Osteocyte (in vitro differentiated cells): ENCODE results near the gene NHEJ1. TPM values are rescaled to one million over a fixed set of nuclear protein-coding genes. Genes with fewer than 3 reads are reported as not detected.

Experiments used
- DNase-seq: peaks from one replicate; pipeline ENCODE4 v3.0.0; 2021; ENCODE audit warnings: mixed read lengths; ENCODE audit not compliant: unreplicated experiment; ENCODE audit errors: extremely low spot score
- H3K27ac Mint-ChIP-seq: one replicate; pipeline ENCODE4 v1.8.0; 2021; ENCODE audit warnings: mild to moderate bottlenecking, mixed read lengths; ENCODE audit not compliant: unreplicated experiment
- H3K27me3 Mint-ChIP-seq: one replicate; pipeline ENCODE4 v1.8.0; 2021; ENCODE audit warnings: mixed read lengths; ENCODE audit not compliant: unreplicated experiment
- H3K36me3 Mint-ChIP-seq: one replicate; pipeline ENCODE4 v1.8.0; 2021; ENCODE audit warnings: mixed read lengths; ENCODE audit not compliant: unreplicated experiment
- H3K4me1 Mint-ChIP-seq: one replicate; pipeline ENCODE4 v1.8.0; 2021; ENCODE audit warnings: mixed read lengths; ENCODE audit not compliant: unreplicated experiment
- H3K4me3 Mint-ChIP-seq: one replicate; pipeline ENCODE4 v1.8.0; 2021; ENCODE audit warnings: mild to moderate bottlenecking, moderate library complexity, mixed read lengths; ENCODE audit not compliant: unreplicated experiment
- H3K9me3 Mint-ChIP-seq: one replicate; pipeline ENCODE4 v1.8.0; 2021; ENCODE audit warnings: mixed read lengths; ENCODE audit not compliant: unreplicated experiment
- CTCF ChIP-seq: fragments of 200-600 bp; sonication (generic); IDR thresholded peaks from 2 replicates; pipeline ENCODE4 v1.5.0; 2021; ENCODE audit warnings: antibody characterized with exemption, mild to moderate bottlenecking, moderate library complexity
- total RNA-seq: library from RNA; stranded (reverse); gene quantifications from 2 replicates; pipeline ENCODE4 v1.2.1, GENCODE V29; 2021

Gene NHEJ1
- total RNA-seq, 1 donor from 2014 or later: 19.3 TPM

GRCh38 chr2:219158586-219158985, 2.0 kb downstream of the NHEJ1 start:
- H3K4me1 Mint-ChIP-seq: peaks cover 14% of the 10 kb centered on the region
- H3K4me3 Mint-ChIP-seq: no peak overlapping the region
- no peak overlapping the region for H3K27ac Mint-ChIP-seq
- no peak for DNase-seq
- H3K36me3 Mint-ChIP-seq: peaks cover 11% of the 10 kb centered on the region
- H3K27me3 Mint-ChIP-seq: no peaks in the 10 kb centered on the region
- no peaks in the 10 kb centered on the region for H3K9me3 Mint-ChIP-seq
- no peak for TF ChIP-seq CTCF

GRCh38 chr2:219158025-219158424, 2.6 kb downstream of the NHEJ1 start:
- TF ChIP-seq CTCF: no peak
- no peak overlapping the region for H3K4me3 Mint-ChIP-seq
- H3K27me3 Mint-ChIP-seq: no peaks in the 10 kb centered on the region
- no peak for DNase-seq
- no peak overlapping the region for H3K27ac Mint-ChIP-seq
- H3K9me3 Mint-ChIP-seq: no peaks in the 10 kb centered on the region
- peaks cover 15% of the 10 kb centered on the region for H3K36me3 Mint-ChIP-seq
- peaks cover 14% of the 10 kb centered on the region for H3K4me1 Mint-ChIP-seq

GRCh38 chr2:219157396-219157795, 3.2 kb downstream of the NHEJ1 start:
- Mint-ChIP-seq H3K36me3 (peaks cover 15% of the 10 kb centered on the region), H3K27ac (no peak overlapping the region), H3K27me3 (no peaks in the 10 kb centered on the region), H3K4me3 (no peak overlapping the region), H3K9me3 (no peaks in the 10 kb centered on the region), H3K4me1 (peaks cover 14% of the 10 kb centered on the region)
- TF ChIP-seq CTCF: no peak
- no peak for DNase-seq

GRCh38 chr2:219155054-219155644, 5.5 kb downstream of the NHEJ1 start:
- H3K4me3 Mint-ChIP-seq: no peak overlapping the region
- DNase-seq: no peak
- no peaks in the 10 kb centered on the region for H3K27me3 Mint-ChIP-seq
- H3K27ac Mint-ChIP-seq: no peak overlapping the region
- H3K4me1 Mint-ChIP-seq: peaks cover 7% of the 10 kb centered on the region
- H3K9me3 Mint-ChIP-seq: no peaks in the 10 kb centered on the region
- TF ChIP-seq CTCF: peak; percentile 68
- H3K36me3 Mint-ChIP-seq: peaks cover 19% of the 10 kb centered on the region

- DNase-seq: no peak
Observed at GRCh38 chr2:219149667-219150066, 10.9 kb downstream of the NHEJ1 start.

More at GRCh38 chr2:219149667-219150066, 10.9 kb downstream of the NHEJ1 start:
- Mint-ChIP-seq H3K27me3 (no peaks in the 10 kb centered on the region), H3K27ac (no peak overlapping the region), H3K9me3 (no peaks in the 10 kb centered on the region), H3K4me3 (no peak overlapping the region), H3K36me3 (peaks cover 24% of the 10 kb centered on the region), H3K4me1 (peaks cover 12% of the 10 kb centered on the region)
- TF ChIP-seq CTCF: no peak
